H1 (cell line): Measurements from ENCODE around the gene DKKL1. TPM values are rescaled to one million over a fixed set of nuclear protein-coding genes. Genes with fewer than 3 reads are reported as not detected.
A peak's percentile ranks its signal among the peaks of the same experiment; 100 is the strongest.

Experiments
- CTCF ChIA-PET: fragments of 300-600 bp; sonication (Branson Sonifier 250); formaldehyde crosslinking; loops from one replicate; lab custom pipeline; 2021; ENCODE audit not compliant: partially characterized antibody; lab: Charles Lee
- POLR2A ChIA-PET: fragments of 300-600 bp; sonication (Branson Sonifier 250); formaldehyde crosslinking; loops from one replicate; lab custom pipeline; 2021; ENCODE audit warnings: inconsistent platforms; ENCODE audit not compliant: partially characterized antibody; lab: Charles Lee
- DNase-seq, 2 experiments: peaks; one replicate each; pipeline versions ENCODE4 v3.0.0 to v3.0.0-alpha.2; 2010 to 2022; ENCODE audit warnings: low spot score in 2 of 2, low read depth in 1 of 2, mixed read lengths in 1 of 2
- FAIRE-seq: peaks from 2 replicates; lab custom pipeline; 2011; peaks lifted over from hg19 to GRCh38; lab: Jason Lieb, UNC
- H2AFZ ChIP-seq: 2 replicates; pipeline ENCODE4 v1.8.1; 2012; ENCODE audit warnings: low read length, inconsistent platforms
- H2AK5ac ChIP-seq: 2 replicates; pipeline ENCODE4 v1.6.1; 2013; ENCODE audit warnings: low read depth, low read length
- H2BK120ac ChIP-seq: replicated peaks from 2 replicates; pipeline ENCODE3; 2013; ENCODE audit warnings: low read depth, low read length, inconsistent platforms
- H2BK12ac ChIP-seq: 2 replicates; pipeline ENCODE4 v1.6.1; 2013; ENCODE audit warnings: low read depth, low read length
- H2BK15ac ChIP-seq: 2 replicates; pipeline ENCODE4 v1.6.1; 2013; ENCODE audit warnings: low read length
- H2BK20ac ChIP-seq: 2 replicates; pipeline ENCODE4 v1.6.1; 2013; ENCODE audit warnings: low read length
- H2BK5ac ChIP-seq: 2 replicates; pipeline ENCODE4 v1.6.1; 2013; ENCODE audit warnings: low read depth, low read length
- H3K14ac ChIP-seq: 2 replicates; pipeline ENCODE4 v1.6.1; 2013; ENCODE audit warnings: inconsistent platforms; ENCODE audit not compliant: insufficient read length
- H3K18ac ChIP-seq: 2 replicates; pipeline ENCODE4 v1.6.1; 2013; ENCODE audit warnings: low read length; ENCODE audit errors: extremely low read depth
- H3K23ac ChIP-seq: 2 replicates; pipeline ENCODE4 v1.6.1; 2013; ENCODE audit warnings: inconsistent platforms; ENCODE audit not compliant: insufficient read length
- H3K23me2 ChIP-seq: 2 replicates; pipeline ENCODE4 v1.6.1; 2013; ENCODE audit warnings: low read depth, low read length
- H3K27ac ChIP-seq: 2 replicates; pipeline ENCODE4 v1.6.1; 2011; ENCODE audit warnings: low read depth, low read length, inconsistent platforms
- H3K27me3 ChIP-seq, 4 experiments: replicated peaks in 1 of 4; 1 replicate in 1 of 4; 2 replicates in 3 of 4; pipeline versions ENCODE4 v1.6.1 to v1.8.1; 2011 to 2013; ENCODE audit warnings: low read length in 3 of 4, mild to moderate bottlenecking in 3 of 4, inconsistent platforms in 2 of 4, mixed read lengths in 2 of 4, moderate library complexity in 1 of 4; ENCODE audit not compliant: control insufficient read depth in 3 of 4, insufficient read depth in 3 of 4; ENCODE audit errors: extremely low read depth in 1 of 4
- H3K36me3 ChIP-seq, 4 experiments: 2 replicates each; pipeline versions ENCODE4 v1.6.1 to v1.8.1; 2011 to 2013; ENCODE audit warnings: mild to moderate bottlenecking in 4 of 4, low read length in 3 of 4, moderate library complexity in 2 of 4, control low read depth in 1 of 4, inconsistent platforms in 1 of 4; ENCODE audit not compliant: insufficient read depth in 4 of 4, control insufficient read depth in 2 of 4
- H3K4ac ChIP-seq: replicated peaks from 2 replicates; pipeline ENCODE3; 2013; ENCODE audit warnings: low read length, low read depth, mixed read lengths, inconsistent platforms; ENCODE audit not compliant: insufficient read length
- H3K4me1 ChIP-seq, 4 experiments: replicated peaks in 1 of 4; 1 replicate in 1 of 4; 2 replicates in 3 of 4; pipeline versions ENCODE4 v1.6.1 to v1.8.1; 2011 to 2013; ENCODE audit warnings: low read length in 3 of 4, inconsistent platforms in 2 of 4, mixed read lengths in 1 of 4; ENCODE audit not compliant: insufficient read depth in 4 of 4, control insufficient read depth in 3 of 4
- H3K4me2 ChIP-seq, 2 experiments: 2 replicates each; pipeline versions ENCODE4 v1.6.1 to v1.8.1; 2011 to 2013; ENCODE audit warnings: low read depth in 2 of 2, low read length in 2 of 2, control low read depth in 1 of 2, inconsistent platforms in 1 of 2, mild to moderate bottlenecking in 1 of 2; ENCODE audit not compliant: insufficient read depth in 1 of 2
- H3K4me3 ChIP-seq, 4 experiments: fragments of 200-600, 300-600 bp in 1 of 4; sonication (generic), shearing (Covaris generic), sonication (Bioruptor Twin) in 1 of 4; 2 replicates each; pipeline versions ENCODE4 v1.5.1 to v1.8.1; 2011 to 2016; ENCODE audit warnings: low read length in 4 of 4, low read depth in 3 of 4, control low read depth in 2 of 4, inconsistent platforms in 2 of 4, mild to moderate bottlenecking in 2 of 4, mixed read lengths in 1 of 4, moderate library complexity in 1 of 4; ENCODE audit not compliant: insufficient read depth in 2 of 4; ENCODE audit errors: extremely low read depth in 1 of 4
- H3K56ac ChIP-seq: replicated peaks from 2 replicates; pipeline ENCODE3; 2013; ENCODE audit warnings: low read depth, mild to moderate bottlenecking, mixed read lengths, low read length, inconsistent platforms; ENCODE audit not compliant: insufficient read length
- H3K79me1 ChIP-seq: 2 replicates; pipeline ENCODE4 v1.6.1; 2013; ENCODE audit warnings: low read depth, low read length, control low read depth
- H3K79me2 ChIP-seq, 2 experiments: 2 replicates each; pipeline versions ENCODE4 v1.6.1 to v1.8.1; 2012 to 2013; ENCODE audit warnings: low read length in 2 of 2, mild to moderate bottlenecking in 2 of 2, inconsistent platforms in 1 of 2; ENCODE audit not compliant: insufficient read depth in 2 of 2, control insufficient read depth in 1 of 2
- H3K9ac ChIP-seq, 4 experiments: replicated peaks in 1 of 4; 1 replicate in 1 of 4; 2 replicates in 3 of 4; pipeline versions ENCODE4 v1.6.1 to v1.8.1; 2011 to 2013; ENCODE audit warnings: low read depth in 3 of 4, low read length in 3 of 4, control low read depth in 2 of 4, mild to moderate bottlenecking in 2 of 4, moderate library complexity in 2 of 4, inconsistent platforms in 1 of 4; ENCODE audit errors: extremely low read depth in 1 of 4
- H3K9me3 ChIP-seq, 2 experiments: 2 replicates each; pipeline versions ENCODE4 v1.6.1 to v1.8.1; 2012 to 2013; ENCODE audit warnings: mild to moderate bottlenecking in 2 of 2, moderate library complexity in 2 of 2, control low read depth in 1 of 2, inconsistent platforms in 1 of 2, low read depth in 1 of 2, low read length in 1 of 2, mixed read lengths in 1 of 2; ENCODE audit not compliant: insufficient read depth in 2 of 2
- H4K20me1 ChIP-seq, 2 experiments: replicated peaks in 1 of 2; 2 replicates each; pipeline versions ENCODE3 to v1.8.1; 2011 to 2013; ENCODE audit warnings: inconsistent platforms in 2 of 2, low read length in 2 of 2, mild to moderate bottlenecking in 1 of 2; ENCODE audit not compliant: insufficient read depth in 2 of 2, control insufficient read depth in 1 of 2
- H4K5ac ChIP-seq: 2 replicates; pipeline ENCODE4 v1.6.1; 2013; ENCODE audit warnings: low read length, low read depth, mixed read lengths, inconsistent platforms; ENCODE audit not compliant: insufficient read length
- H4K8ac ChIP-seq: 2 replicates; pipeline ENCODE4 v1.8.0; 2013; ENCODE audit warnings: mild to moderate bottlenecking, moderate library complexity, low read length, inconsistent platforms; ENCODE audit not compliant: insufficient read depth; ENCODE audit errors: extremely low read depth
- H4K91ac ChIP-seq: replicated peaks from 2 replicates; pipeline ENCODE3; 2013; ENCODE audit warnings: low read length, mixed read lengths, inconsistent platforms; ENCODE audit not compliant: insufficient read length
- CHD1 ChIP-seq: IDR thresholded peaks from 2 replicates; pipeline ENCODE4 v1.6.1; 2012; ENCODE audit warnings: low read depth, low read length, improper control_type of control experiment
- EP300 ChIP-seq, 2 experiments: IDR thresholded peaks; 1 replicate in 1 of 2; 2 replicates in 1 of 2; pipeline ENCODE4 v1.6.1; 2011 to 2012; ENCODE audit warnings: low read depth in 2 of 2, low read length in 2 of 2, mild to moderate bottlenecking in 2 of 2, borderline replicate concordance in 1 of 2, inconsistent platforms in 1 of 2, moderate library complexity in 1 of 2
- KDM1A ChIP-seq: fragments of 200-600, 300-600 bp; sonication (generic); IDR thresholded peaks from 2 replicates; pipeline ENCODE4 v1.7.1; 2016; ENCODE audit warnings: mild to moderate bottlenecking, low read length, borderline replicate concordance
- POLR2A ChIP-seq, 2 experiments: IDR thresholded peaks; 1 replicate in 1 of 2; 2 replicates in 1 of 2; pipeline ENCODE4 v1.6.1; 2011; ENCODE audit warnings: low read depth in 2 of 2, low read length in 2 of 2, mild to moderate bottlenecking in 2 of 2; ENCODE audit errors: control extremely low read depth in 1 of 2
- SP1 ChIP-seq: IDR thresholded peaks from 2 replicates; pipeline ENCODE4 v1.6.1; 2011; ENCODE audit warnings: low read depth, low read length
- WGBS, 2 experiments: shearing (Covaris generic) in 1 of 2; methylation state at CpG; one replicate each; pipeline versions ENCODE4 v1.1.6 to v1.1.7; 2013 to 2015; ENCODE audit warnings: low lambda C conversion rate in 2 of 2, mixed read lengths in 2 of 2, inconsistent platforms in 1 of 2, low coverage in 1 of 2, missing lambda C conversion rate in 1 of 2; ENCODE audit not compliant: insufficient replicate concordance in 2 of 2, insufficient coverage in 1 of 2, insufficient read length in 1 of 2; ENCODE audit errors: extremely low coverage in 1 of 2, missing lambda C conversion rate in 1 of 2; 5-methylcytosine and 5-hydroxymethylcytosine counted together
- polyA plus RNA-seq, 7 experiments: library from polyadenylated mRNA; depleted of rRNA in 3 of 7; stranded (reverse) in 5 of 7; unstranded in 2 of 7; fragments of >200 nt in 5 of 7; fragments of 200-250 nt in 2 of 7; gene quantifications; 1 replicate in 5 of 7; 2 replicates in 1 of 7; 4 replicates in 1 of 7; pipeline versions ENCODE4 v1.2.1 to v1.2.3, GENCODE V29; 2011 to 2013; ENCODE audit warnings: missing spikeins in 2 of 7, mixed read lengths in 2 of 7
- total RNA-seq: library from RNA; stranded (reverse); fragmentation: NEBNext Ultra II Directional; extraction: Animal tissue kit (Norgen Biotek cat#: 25700); gene quantifications from 2 replicates; pipeline ENCODE4 v1.2.1, GENCODE V29; 2021

DKKL1 gene
- total and polyA plus RNA-seq, 2 of the 8 experiments (the other 6 are each of a cell fraction or from before 2014, with no cell fraction given), result 2.6 to 6.8 TPM

DNA sequence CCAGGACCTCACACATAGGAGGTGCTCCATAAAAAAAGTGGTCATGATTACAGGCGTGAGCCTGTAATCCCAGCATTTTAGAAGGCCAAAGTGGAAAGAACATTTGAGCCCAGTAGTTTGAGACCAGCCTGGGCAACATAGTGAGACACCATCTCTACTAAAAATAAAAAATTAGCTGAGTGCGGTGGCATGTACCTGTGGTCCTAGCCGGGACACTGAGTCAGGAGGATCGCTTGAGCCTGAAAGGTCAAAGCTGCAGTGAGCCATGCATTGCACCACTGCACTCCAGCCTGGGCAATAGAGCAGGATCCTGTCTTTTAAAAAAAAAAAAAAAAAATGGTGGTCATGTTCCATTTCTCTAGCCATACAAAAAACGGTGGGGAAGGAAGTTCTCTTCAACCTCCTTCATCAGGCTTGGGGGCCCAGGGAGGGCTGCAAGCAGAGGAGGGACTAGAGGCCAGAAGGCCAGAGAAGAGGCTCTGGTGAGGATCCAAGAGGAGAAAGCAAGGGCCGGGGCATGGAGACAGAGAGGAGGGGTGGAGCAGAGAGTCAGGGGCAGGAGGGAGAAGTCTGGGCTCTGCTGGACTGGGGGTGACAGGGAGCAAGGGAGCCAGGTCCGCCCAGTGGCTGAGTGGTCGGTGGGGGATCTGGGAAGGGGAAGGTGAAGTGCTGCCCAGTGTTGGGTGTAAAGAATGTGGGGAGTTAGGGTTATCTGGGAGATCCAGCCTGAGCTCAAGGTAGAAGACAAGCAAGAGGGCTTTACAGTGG lies 33.2 kb downstream of the DKKL1 start:
- Histone ChIP-seq H2AFZ (no peak overlapping the region), H4K5ac (no peak overlapping the region), H2BK5ac (no peak overlapping the region), H3K14ac (no peak overlapping the region), H3K4me1 (peaks cover 0 to 16% (median 8%) of the 10 kb centered on the region in 4 experiments; a peak in 3 of 7 replicates), H3K79me2 (no peaks in the 10 kb centered on the region), H3K23ac (no peak overlapping the region), H3K4ac (no peak overlapping the region), H3K36me3 (no peaks in the 10 kb centered on the region), H3K18ac (no peak overlapping the region), H3K27me3 (no peaks in the 10 kb centered on the region), H3K4me3 (no peak overlapping the region), H2BK20ac (peak overlapping the region; percentile 34; the same call in 1 of the 2 replicates), H3K79me1 (no peaks in the 10 kb centered on the region), H3K23me2 (no peaks in the 10 kb centered on the region), H3K27ac (no peak overlapping the region), H3K9me3 (no peaks in the 10 kb centered on the region), H3K4me2 (no peak overlapping the region), H4K91ac (no peak overlapping the region), H4K8ac (no peak overlapping the region), H2BK120ac (no peak overlapping the region), H2AK5ac (no peak overlapping the region), H3K9ac (no peak overlapping the region), H4K20me1 (no peaks in the 10 kb centered on the region), H2BK12ac (no peak overlapping the region), H2BK15ac (no peak overlapping the region), H3K56ac (no peak overlapping the region)
- DNase-seq, result no peak
- TF ChIP-seq SP1 (no peak), EP300 (IDR thresholded peaks at IDR 0.05; ENCODE audit: borderline replicate concordance in 1 of 2, low read depth in 2 of 2, low read length in 2 of 2) (no peak), CHD1 (no peak), KDM1A (no peak), POLR2A (IDR thresholded peaks at IDR 0.05; ENCODE audit: control extremely low read depth in 1 of 2, low read depth in 2 of 2, low read length in 2 of 2) (no peak)
- FAIRE-seq, result no peak
- CTCF ChIA-PET, result interaction anchor here (0.9 to 10.4 kb wide), 5 partner anchors 18 to 43 kb away, joined by 3 to 291 read pairs (median 4); no protein-coding TSS in a partner anchor
- whole genome bisulfite sequencing, 2 experiments, result 82% methylated on average over 8 of the region's 8 CpGs; no CpG with 5 or more reads in 1 of the 2 experiments
- POLR2A ChIA-PET, result interaction anchor here (1.2 to 2.0 kb wide), 4 partner anchors 20 to 95 kb away, joined by 4 to 6 read pairs (median 4); partner anchors contain the start of gene PIH1D1
